Esophagus squamous epithelium (tissue), 5 donors: ENCODE results near the gene TXNRD1. TPM values are rescaled to one million over a fixed set of nuclear protein-coding genes. Genes with fewer than 3 reads are reported as not detected.
"Not testable (repeated sequence)": the region's sequence is repeated elsewhere in the genome, so short reads cannot be mapped to it uniquely, and the experiment has no call there.

Experiments
- DNase-seq: peaks from one replicate; lab custom pipeline; 2025; lab: John Stamatoyannopoulos, UW
- H3K27ac ChIP-seq, 4 donors: fragments of 200-600 bp; sonication (generic); one replicate each; pipeline ENCODE4 v1.5.1; 2016 to 2019; ENCODE audit warnings: mild to moderate bottlenecking in 1 of 4
- H3K27me3 ChIP-seq, 4 donors: fragments of 200-600 bp; sonication (generic); 1 replicate in 3 of 4; 2 replicates in 1 of 4; pipeline versions ENCODE4 v1.5.1 to v1.6.0; 2017 to 2021; ENCODE audit warnings: antibody characterized with exemption in 1 of 4
- H3K36me3 ChIP-seq, 3 donors: fragments of 200-600 bp; sonication (generic); one replicate each; pipeline ENCODE4 v1.5.1; 2016 to 2019
- H3K4me1 ChIP-seq, 3 donors: fragments of 200-600 bp; sonication (generic); one replicate each; pipeline ENCODE4 v1.5.1; 2017 to 2019
- H3K4me3 ChIP-seq, 4 donors: fragments of 200-600 bp; sonication (generic); 1 replicate in 3 of 4; 2 replicates in 1 of 4; pipeline ENCODE4 v1.5.1; 2016 to 2019; ENCODE audit warnings: mild to moderate bottlenecking in 2 of 4, moderate library complexity in 1 of 4
- H3K9me3 ChIP-seq, 3 donors: fragments of 200-600 bp; sonication (generic); one replicate each; pipeline ENCODE4 v1.5.1; 2016 to 2019
- POLR2A ChIP-seq, 4 donors: fragments of 450-650 bp; IDR thresholded peaks; one replicate each; pipeline ENCODE4 v1.6.1; 2017; ENCODE audit warnings: antibody characterized with exemption in 4 of 4, mild to moderate bottlenecking in 4 of 4, moderate library complexity in 3 of 4
- WGBS, 2 donors: methylation state at CpG; one replicate each; pipeline ENCODE4 v1.1.5; 2018; 5-methylcytosine and 5-hydroxymethylcytosine counted together
- intact Hi-C: fragments of 100-400 bp; cut with DNase I; formaldehyde crosslinking; loops from one replicate; pipeline ENCODE4 v1.15.0; 2022
- total RNA-seq, 4 donors: library from RNA; depleted of rRNA; stranded (reverse); fragments of >200 nt; gene quantifications; one replicate each; pipeline ENCODE4 v1.1.0, GENCODE V29; 2016
- TF ChIP-seq, protein P1 (sequence below), 6 experiments: fragments of 450-650 bp in 4 of 6; fragments of 200-600 bp in 2 of 6; sonication (generic) in 2 of 6; IDR thresholded peaks; one replicate each; pipeline ENCODE4 v1.5.1; 2016 to 2019; ENCODE audit warnings: antibody characterized with exemption in 6 of 6, mild to moderate bottlenecking in 4 of 6, moderate library complexity in 4 of 6
- donor health status: DM: yes; HTN: yes; CAD: no.

TXNRD1 gene
- total RNA-seq, 4 donors from 2014 or later, result 40.6 to 125 (median 82.0) TPM

DNA sequence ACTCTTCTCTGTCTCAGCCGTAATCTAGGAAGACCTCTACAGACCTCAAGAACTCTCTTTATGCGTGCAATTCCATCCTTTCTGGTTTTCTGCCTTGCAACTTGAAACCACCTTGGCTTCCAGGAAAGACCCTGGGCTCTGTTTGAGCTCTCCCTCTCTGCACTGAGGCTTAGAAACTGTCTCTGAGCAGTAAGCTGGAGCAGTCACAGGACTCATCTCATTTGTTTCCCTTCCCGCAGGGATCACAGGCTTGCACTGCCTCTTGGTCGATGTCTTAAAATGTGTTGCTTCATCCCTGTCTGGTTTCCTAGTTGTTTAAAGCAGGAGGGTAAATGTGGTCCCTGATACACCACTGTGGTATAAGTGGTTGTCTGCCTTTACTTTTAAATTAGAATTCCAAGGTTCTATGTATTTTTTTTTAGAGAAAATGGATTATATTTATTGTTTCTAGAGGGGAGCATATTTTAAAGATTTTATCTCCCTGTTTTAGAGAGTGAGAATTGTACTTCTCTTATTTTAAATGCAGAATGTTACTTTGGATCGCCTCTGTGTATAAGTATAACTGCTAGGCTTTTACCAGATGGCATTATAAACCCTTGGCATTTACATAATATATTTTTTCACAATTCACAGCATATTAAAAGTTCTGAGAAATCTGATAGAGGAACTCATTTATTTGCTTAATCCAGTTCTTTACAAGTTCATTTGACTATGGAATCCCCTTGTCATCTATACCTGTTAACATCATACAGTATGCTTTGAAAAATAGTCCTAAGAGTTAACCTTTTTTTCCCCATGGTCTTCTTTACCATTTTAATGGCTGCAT, 114.3 kb downstream of the TXNRD1 start:
- Histone ChIP-seq H3K27ac (no peak overlapping the region), H3K27me3 (no peaks in the 10 kb centered on the region), H3K4me3 (no peak overlapping the region), H3K36me3 (peaks cover 0 to 96% (median 42%) of the 10 kb centered on the region in 3 donors), H3K9me3 (no peaks in the 10 kb centered on the region), H3K4me1 (no peaks in the 10 kb centered on the region)
- intact Hi-C loops, result no loop called here
- WGBS, 2 donors, result 79 to 92% methylated on average over 5 of the region's 5 CpGs
- DNase-seq, result no peak
- TF ChIP-seq, protein P1, sequence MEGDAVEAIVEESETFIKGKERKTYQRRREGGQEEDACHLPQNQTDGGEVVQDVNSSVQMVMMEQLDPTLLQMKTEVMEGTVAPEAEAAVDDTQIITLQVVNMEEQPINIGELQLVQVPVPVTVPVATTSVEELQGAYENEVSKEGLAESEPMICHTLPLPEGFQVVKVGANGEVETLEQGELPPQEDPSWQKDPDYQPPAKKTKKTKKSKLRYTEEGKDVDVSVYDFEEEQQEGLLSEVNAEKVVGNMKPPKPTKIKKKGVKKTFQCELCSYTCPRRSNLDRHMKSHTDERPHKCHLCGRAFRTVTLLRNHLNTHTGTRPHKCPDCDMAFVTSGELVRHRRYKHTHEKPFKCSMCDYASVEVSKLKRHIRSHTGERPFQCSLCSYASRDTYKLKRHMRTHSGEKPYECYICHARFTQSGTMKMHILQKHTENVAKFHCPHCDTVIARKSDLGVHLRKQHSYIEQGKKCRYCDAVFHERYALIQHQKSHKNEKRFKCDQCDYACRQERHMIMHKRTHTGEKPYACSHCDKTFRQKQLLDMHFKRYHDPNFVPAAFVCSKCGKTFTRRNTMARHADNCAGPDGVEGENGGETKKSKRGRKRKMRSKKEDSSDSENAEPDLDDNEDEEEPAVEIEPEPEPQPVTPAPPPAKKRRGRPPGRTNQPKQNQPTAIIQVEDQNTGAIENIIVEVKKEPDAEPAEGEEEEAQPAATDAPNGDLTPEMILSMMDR (IDR thresholded peaks at IDR 0.05), result no peak
- no peak for TF ChIP-seq POLR2A (IDR thresholded peaks at IDR 0.05)

DNA sequence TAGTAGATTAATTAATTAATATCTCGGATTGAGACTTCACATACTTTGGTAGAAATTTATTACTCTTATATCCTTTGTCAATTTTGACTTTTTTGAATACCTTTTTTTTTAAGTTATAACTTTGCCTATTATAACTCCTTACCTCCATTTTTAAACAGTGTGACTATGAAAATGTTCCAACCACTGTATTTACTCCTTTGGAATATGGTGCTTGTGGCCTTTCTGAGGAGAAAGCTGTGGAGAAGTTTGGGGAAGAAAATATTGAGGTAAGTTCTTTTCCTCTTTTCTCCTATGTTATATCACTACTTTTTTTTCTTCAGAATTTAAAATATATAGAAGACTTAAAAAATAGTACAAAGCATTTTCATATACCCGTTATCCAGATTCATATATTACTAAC, 115.8 kb downstream of the TXNRD1 start:
- no peaks in the 10 kb centered on the region for H3K27me3 ChIP-seq
- H3K4me1 ChIP-seq, result no peaks in the 10 kb centered on the region
- intact Hi-C loops, result no loop called here
- TF ChIP-seq, protein P1 (IDR thresholded peaks at IDR 0.05), result no peak
- no peak for TF ChIP-seq POLR2A (IDR thresholded peaks at IDR 0.05)
- no peaks in the 10 kb centered on the region for H3K9me3 ChIP-seq
- no peak overlapping the region for H3K4me3 ChIP-seq
- peaks cover 0 to 96% (median 39%) of the 10 kb centered on the region in 3 donors for H3K36me3 ChIP-seq
- WGBS, 2 donors, result 95 to 96% methylated on average over 2 of the region's 2 CpGs
- no peak overlapping the region for H3K27ac ChIP-seq
- DNase-seq, result no peak

DNA sequence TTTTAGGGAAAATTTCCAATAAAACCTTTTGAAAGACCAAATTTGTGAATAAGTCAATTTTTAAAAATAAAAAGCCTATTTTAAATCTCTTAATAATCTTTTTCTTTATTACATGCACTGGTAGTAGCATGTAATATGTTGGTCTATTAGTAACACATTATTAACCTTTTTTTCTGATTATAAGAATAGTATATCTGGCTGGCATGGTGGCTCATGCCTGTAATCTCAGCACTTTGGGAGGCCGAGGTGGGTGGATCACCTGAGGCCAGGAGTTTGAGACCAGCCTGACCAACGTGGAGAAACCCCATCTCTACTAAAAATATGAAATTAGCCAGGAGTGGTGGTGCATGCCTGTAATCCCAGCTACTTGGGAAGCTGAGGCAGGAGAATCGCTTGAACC, 116.7 kb downstream of the TXNRD1 start:
- WGBS, 2 donors, result 84 to 89% methylated on average over 3 of the region's 3 CpGs
- peaks cover 0 to 96% (median 35%) of the 10 kb centered on the region in 3 donors for H3K36me3 ChIP-seq
- H3K27me3 ChIP-seq, DNase-seq, H3K27ac ChIP-seq, H3K9me3 ChIP-seq, H3K4me1 ChIP-seq, H3K4me3 ChIP-seq, intact Hi-C loops: not testable (repeated sequence)

GRCh38 chr12:104333692-104334255, 118.2 kb downstream of the TXNRD1 start:
- intact Hi-C loops, result no loop called here
- no peaks in the 10 kb centered on the region for H3K4me1 ChIP-seq
- H3K9me3 ChIP-seq, result no peaks in the 10 kb centered on the region
- 75 to 92% methylated on average over 1 of the region's 1 CpG for WGBS, 2 donors
- H3K27ac ChIP-seq, result no peak overlapping the region
- no peak for DNase-seq
- H3K36me3 ChIP-seq, result peaks cover 4 to 96% (median 27%) of the 10 kb centered on the region in 3 donors
- no peak overlapping the region for H3K4me3 ChIP-seq
- no peak for TF ChIP-seq POLR2A (IDR thresholded peaks at IDR 0.05)
- TF ChIP-seq, protein P1 (IDR thresholded peaks at IDR 0.05), result no peak
- no peaks in the 10 kb centered on the region for H3K27me3 ChIP-seq

- H3K27ac ChIP-seq, result no peak overlapping the region
- 76 to 81% methylated on average over 3 to 8 of the region's 8 CpGs for WGBS, 2 donors
- peaks cover 0 to 7% (median under 1%) of the 10 kb centered on the region in 3 donors for H3K4me1 ChIP-seq
- TF ChIP-seq, protein P1 (IDR thresholded peaks at IDR 0.05), result no peak
- no peak for TF ChIP-seq POLR2A (IDR thresholded peaks at IDR 0.05)
- no peaks in the 10 kb centered on the region for H3K27me3 ChIP-seq
- H3K9me3 ChIP-seq, result no peaks in the 10 kb centered on the region
- no peak overlapping the region for H3K4me3 ChIP-seq
- intact Hi-C loops, result no loop called here
- DNase-seq, result no peak
- peaks cover 4 to 96% (median 28%) of the 10 kb centered on the region in 3 donors for H3K36me3 ChIP-seq
Observed at GRCh38 chr12:104334581-104334980, 119.0 kb downstream of the TXNRD1 start.
